Fibroblast of skin of abdomen (primary cell): ENCODE measurements around the gene ANKRD37.
A peak's percentile ranks its signal among the peaks of the same experiment; 100 is the strongest.

ENCODE experiments used
- DNase-seq: peaks from one replicate; pipeline ENCODE4 v3.0.0-alpha.2; 2013

The ANKRD37 gene

DNA sequence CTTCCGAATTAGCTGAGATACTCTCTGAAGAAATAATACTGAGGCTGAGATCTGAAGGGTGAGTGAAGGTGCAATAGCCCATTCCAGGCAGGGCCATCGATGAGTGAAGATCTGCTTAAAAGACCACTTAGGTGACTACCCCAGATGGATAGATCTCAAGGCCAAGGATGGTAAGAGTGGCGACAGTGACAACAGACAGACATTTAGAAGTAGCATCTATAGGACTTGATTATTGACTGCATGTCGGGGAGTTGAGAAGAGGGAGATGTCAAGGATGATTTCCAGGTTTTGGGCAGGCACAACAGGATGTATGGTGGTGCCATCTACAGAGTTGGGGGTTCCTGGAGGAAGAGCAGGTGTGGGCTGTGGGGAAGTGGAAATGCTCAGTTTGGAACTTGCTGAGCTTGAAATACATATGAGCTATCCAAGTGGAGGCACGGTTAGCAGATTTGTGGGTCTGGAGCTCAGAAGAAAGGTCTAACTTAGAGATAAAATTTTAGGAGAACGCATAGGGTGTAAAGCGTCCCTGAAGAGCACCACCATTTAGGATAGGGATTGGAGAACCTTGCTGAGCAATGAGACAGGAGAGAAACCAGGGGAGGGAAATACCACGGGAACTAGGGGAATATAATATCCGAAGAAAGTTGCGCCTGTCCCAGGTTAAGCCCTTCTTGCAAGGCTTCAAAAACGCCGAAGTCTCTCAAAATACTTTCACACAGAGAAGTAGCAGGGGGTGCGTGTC lies 28.4 kb downstream of the ANKRD37 start:
- DNase-seq: no peak

DNA sequence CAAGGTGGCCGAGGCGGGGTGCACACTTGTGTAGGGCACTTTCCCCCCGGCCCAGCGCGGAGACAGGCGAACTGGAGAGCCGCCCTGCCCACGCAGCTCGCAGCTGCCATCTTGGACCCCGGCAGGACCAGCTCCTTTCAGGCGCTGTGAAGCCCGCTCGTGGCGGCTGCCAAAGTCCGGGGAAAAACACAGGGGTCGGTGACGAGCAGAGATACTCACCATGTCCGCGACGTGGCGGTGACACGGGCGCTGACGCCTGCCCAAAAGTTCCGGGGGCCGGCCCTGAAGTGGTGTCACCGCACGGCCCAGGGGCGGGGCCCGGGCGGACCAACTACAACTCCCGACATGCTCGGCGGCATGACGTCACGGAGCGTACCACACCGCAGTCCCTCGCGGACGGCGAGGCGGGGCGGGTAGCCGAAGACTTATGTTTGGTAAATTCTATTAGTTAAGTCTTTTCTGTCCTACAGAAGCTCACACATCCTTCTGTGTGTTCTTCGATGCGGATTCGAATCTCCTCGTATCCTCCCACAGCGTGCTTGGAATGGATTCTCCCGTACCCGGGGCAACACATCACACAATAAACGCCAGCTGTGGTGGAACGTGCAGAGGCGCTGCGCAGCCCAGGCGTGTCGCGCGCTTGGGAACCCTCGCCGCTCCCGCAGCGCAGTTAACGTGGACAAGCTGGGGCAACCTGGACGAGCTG lies 29.2 kb downstream of the ANKRD37 start, which contains the start of gene UFSP2:
TSS of gene UFSP2 (minus strand) at position 318 of the 706 bp plus-strand sequence. CDS start at position 222, 96 bp downstream.
- DNase-seq: peak; percentile 85

DNA sequence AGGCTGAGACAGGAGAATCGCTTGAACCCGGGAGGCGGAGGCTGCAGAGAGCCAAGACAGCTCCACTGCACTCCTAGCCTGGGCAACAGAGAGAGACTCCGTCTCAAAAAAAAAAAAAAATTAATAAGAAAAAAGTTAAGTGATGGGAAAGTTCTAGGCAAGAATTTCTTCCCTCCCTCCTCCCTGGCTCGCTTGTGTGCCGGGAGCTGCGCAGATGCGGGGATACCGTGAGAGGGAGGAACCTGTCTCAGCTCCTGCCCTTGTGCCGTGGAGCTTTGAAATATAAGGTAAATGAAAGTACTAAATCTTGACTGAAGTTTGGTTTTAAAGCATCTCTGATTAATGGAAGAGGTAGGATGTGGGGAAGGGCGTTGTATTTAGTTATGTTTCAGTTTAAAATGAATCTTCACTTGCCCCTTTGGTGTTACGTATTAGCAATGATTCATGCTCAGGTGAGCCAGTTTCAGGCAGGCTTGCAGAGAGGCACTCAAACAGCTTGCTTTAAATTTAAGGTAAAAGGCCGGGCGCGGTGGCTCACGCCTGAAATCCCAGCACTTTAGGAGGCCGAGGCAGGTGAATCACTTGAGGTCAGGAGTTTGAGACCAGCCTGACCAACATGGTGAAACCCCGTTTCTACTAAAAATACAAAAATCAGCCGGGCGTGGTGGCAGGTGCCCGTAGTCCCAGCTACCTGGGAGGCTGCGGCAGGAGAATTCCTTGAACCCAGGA lies 30.5 kb downstream of the ANKRD37 start:
- no peak for DNase-seq

DNA sequence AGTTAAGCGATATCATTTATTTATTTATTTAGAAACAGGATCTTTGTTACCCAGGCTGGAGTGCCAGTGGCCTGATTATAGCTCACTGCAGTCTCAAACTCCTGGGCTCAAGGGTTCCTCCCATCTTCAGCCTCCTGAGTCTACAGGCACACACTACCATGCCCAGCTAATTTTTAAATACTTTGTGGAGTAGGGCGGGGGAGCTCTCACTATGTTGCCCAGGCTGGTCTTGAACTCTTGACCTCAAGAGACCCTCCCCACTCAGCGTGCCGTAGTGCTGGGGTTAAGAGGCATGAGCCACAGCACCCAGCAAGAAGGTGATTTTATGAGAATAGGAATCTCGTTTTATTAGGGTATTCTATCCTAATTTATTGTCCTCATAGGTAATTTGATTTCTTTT lies 33.0 kb downstream of the ANKRD37 start:
- DNase-seq: no peak

DNA sequence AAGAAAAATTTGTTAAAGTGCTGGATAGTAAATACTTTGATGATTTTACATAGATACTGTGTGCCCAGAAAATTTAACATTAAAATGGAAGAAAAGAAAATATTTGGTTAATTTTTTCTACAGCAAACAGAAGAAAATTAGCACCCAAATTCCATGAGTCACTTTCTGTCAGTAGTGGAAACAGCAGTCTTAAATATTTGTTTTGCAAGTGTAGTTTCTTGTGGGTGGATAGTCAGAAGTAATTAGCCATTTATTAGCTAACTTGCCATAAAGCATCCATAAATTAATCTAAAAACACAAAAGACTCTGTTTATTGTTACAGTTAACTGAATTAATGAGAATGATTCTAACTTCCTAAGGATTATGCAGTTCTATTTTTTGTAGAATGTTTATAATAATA lies 38.8 kb downstream of the ANKRD37 start:
- DNase-seq: no peak

DNA sequence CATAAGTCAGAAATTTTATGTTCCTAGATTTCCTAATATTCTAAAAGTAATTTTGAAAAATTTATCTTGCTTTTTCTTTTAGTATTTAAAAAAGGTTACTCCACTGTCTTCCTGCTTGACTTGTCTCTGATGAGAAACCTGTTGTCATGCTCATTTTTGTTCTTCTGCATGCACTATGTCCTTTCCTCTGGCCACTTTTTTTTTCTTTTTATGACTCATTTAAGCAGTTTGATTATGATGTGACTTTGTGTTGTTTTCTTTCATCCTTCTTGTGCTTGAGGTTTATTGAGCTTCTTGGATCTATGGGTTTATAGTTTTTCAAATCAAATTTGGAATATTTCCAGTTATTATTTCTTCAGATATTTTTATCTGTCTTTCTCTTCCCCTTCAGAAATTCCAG lies 41.2 kb downstream of the ANKRD37 start:
- DNase-seq: no peak

DNA sequence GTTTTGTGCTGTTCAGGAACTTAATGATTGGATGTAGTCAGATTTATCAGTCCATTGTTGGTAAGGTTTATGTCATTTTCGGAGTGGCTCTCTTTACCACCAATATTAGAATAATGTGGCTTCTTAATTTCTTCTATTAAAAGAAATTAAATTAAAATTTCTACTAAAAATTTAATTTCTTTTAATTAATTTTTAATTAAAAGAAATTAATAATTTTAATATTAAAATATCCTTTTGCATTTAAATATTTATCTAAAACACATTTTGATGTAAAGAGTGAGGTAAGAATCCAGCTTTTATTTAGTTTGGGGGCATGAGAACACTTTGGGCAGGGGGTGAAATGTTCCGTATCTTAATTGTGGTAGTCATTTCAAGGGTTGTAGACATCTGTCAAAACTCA lies 44.8 kb downstream of the ANKRD37 start:
- DNase-seq: no peak

DNA sequence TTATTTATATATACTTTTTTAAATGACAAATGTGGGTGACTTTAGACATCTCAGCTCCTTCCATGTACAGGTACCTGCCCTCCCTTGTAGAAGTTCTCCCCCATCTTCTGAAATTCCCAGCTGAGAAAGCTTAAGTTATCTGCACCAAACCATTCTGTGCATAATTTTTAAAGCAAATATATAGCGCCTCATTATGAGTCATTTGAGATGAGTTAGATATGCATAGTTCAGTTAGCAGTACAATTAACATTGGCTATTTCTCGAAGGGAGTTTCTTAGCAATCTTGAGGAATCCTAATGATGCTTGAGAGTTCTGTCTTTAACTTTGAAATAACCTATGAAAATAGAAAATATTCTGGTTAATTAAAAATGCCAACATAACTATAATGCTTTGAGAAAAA lies 48.6 kb downstream of the ANKRD37 start:
- no peak for DNase-seq
